Prostate gland (tissue), 2 donors: ENCODE results near the gene MATN1. TPM values are rescaled to one million over a fixed set of nuclear protein-coding genes. Genes with fewer than 3 reads are reported as not detected.

ENCODE experiments used
- DNase-seq: peaks from one replicate; pipeline ENCODE4 v3.0.0-alpha.2; 2019; ENCODE audit warnings: low spot score
- H3K27ac ChIP-seq, 2 donors: fragments of 200-600 bp; sonication (generic); 2 replicates each; pipeline ENCODE4 v1.5.1; 2017 to 2019
- H3K27me3 ChIP-seq: fragments of 200-600 bp; sonication (generic); replicated peaks from 2 replicates; pipeline ENCODE4 v1.5.1; 2019; ENCODE audit not compliant: insufficient read depth
- H3K36me3 ChIP-seq, 2 donors: fragments of 200-600 bp; sonication (generic); 1 replicate in 1 of 2; 2 replicates in 1 of 2; pipeline versions ENCODE4 v1.5.1 to v1.8.1; 2017 to 2019
- H3K4me1 ChIP-seq: fragments of 200-600 bp; sonication (generic); replicated peaks from 2 replicates; pipeline ENCODE4 v1.5.1; 2019
- H3K4me3 ChIP-seq, 2 donors: fragments of 200-600 bp; sonication (generic); 2 replicates each; pipeline ENCODE4 v1.5.1; 2017 to 2019
- H3K9me3 ChIP-seq: fragments of 200-600 bp; sonication (generic); 2 replicates; pipeline ENCODE4 v1.5.1; 2017
- POLR2A ChIP-seq: fragments of 450-650 bp; IDR thresholded peaks from one replicate; pipeline ENCODE4 v1.6.1; 2016; ENCODE audit warnings: antibody characterized with exemption, mild to moderate bottlenecking
- POLR2AphosphoS5 ChIP-seq: sonication (generic); formaldehyde crosslinking; IDR thresholded peaks from one replicate; pipeline ENCODE4 v1.6.1; 2017; ENCODE audit warnings: antibody characterized with exemption
- WGBS: methylation state at CpG from one replicate; pipeline ENCODE4 v1.1.5; 2018; 5-methylcytosine and 5-hydroxymethylcytosine counted together
- intact Hi-C: fragments of 100-400 bp; cut with DNase I; formaldehyde crosslinking; loops from one replicate; pipeline ENCODE4 v1.14.2; 2022
- total RNA-seq, 2 donors: library from RNA; depleted of rRNA; stranded (reverse); fragments of >200 nt; gene quantifications; one replicate each; pipeline ENCODE4 v1.1.0, GENCODE V29; 2016
- TF ChIP-seq, protein P1 (sequence below), 4 experiments: fragments of 200-600 bp in 2 of 4; fragments of 450-650 bp in 2 of 4; sonication (generic) in 2 of 4; IDR thresholded peaks; 1 replicate in 3 of 4; 2 replicates in 1 of 4; pipeline ENCODE4 v1.5.1; 2016 to 2019; ENCODE audit warnings: antibody characterized with exemption in 4 of 4, mild to moderate bottlenecking in 2 of 4, moderate library complexity in 2 of 4

MATN1 gene
- total RNA-seq, 2 donors from 2014 or later = 0.34 TPM; not detected in 1

DNA sequence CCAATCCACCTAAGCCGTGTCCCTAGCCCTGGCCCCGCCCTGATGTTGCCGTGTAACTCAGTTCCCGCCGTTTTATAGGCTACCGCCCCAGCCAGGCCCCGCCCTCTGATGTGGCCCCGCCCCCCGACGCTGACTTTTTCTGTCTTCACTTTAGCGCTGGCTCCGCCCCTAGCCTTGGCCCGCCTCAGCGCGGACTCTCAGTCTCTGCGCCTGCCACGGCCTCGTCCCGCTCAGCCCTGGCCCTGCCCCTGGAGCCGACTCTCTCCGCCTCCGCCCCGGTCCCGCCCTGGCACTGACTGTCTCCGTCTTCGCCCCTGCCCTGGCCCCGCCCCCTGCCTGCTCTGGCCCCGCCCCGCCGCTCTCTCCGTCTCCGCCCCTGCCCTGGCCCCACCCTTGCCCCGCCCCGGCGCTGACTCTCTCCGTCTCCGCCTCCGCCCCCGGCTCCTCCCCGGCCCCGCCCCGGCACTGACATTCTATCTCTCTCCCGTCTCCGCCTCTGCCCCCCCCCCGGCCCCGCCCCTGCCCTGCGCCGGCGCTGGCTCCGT is 5.2 kb downstream of the MATN1 start:
- Histone ChIP-seq H3K36me3 (no peaks in the 10 kb centered on the region), H3K9me3 (no peaks in the 10 kb centered on the region), H3K27me3 (no peaks in the 10 kb centered on the region), H3K27ac (peak overlapping the region; percentile 99 to 100), H3K4me3 (peak overlapping the region; percentile 17 to 18), H3K4me1 (peaks cover 6% of the 10 kb centered on the region)
- DNase-seq = peak; percentile 99
- WGBS = 2% methylated on average over 38 of the region's 50 CpGs
- intact Hi-C loops = loop anchor here (2.0 kb wide), 1 partner anchor 191 kb away; the partner anchor contains the start of gene SDC3
- TF ChIP-seq POLR2AphosphoS5 (peak; percentile 87), POLR2A (no peak)
- TF ChIP-seq, protein P1, sequence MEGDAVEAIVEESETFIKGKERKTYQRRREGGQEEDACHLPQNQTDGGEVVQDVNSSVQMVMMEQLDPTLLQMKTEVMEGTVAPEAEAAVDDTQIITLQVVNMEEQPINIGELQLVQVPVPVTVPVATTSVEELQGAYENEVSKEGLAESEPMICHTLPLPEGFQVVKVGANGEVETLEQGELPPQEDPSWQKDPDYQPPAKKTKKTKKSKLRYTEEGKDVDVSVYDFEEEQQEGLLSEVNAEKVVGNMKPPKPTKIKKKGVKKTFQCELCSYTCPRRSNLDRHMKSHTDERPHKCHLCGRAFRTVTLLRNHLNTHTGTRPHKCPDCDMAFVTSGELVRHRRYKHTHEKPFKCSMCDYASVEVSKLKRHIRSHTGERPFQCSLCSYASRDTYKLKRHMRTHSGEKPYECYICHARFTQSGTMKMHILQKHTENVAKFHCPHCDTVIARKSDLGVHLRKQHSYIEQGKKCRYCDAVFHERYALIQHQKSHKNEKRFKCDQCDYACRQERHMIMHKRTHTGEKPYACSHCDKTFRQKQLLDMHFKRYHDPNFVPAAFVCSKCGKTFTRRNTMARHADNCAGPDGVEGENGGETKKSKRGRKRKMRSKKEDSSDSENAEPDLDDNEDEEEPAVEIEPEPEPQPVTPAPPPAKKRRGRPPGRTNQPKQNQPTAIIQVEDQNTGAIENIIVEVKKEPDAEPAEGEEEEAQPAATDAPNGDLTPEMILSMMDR (IDR thresholded peaks at IDR 0.05) = no peak

DNA sequence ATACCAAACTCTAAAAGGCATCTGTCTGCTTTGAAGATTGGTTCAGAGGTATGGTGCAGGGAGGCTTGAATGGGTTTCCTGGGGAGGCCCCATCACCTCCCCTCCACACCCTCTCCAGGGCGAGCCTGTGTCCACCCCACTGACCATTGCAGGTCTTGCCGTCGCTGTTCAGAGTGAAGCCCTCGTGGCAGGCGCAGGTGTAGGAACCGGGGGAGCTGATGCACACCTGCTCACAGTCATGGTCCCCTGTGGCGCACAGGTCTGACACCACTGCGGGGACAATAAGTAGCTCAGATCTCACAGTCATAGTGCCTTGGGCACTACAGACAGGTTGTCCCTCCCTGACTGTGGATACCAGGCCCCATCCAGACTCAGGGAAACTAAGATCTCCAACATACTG is 6.7 kb downstream of the MATN1 start:
- H3K36me3 ChIP-seq = no peaks in the 10 kb centered on the region
- no peak overlapping the region for H3K27ac ChIP-seq
- no peak for DNase-seq
- TF ChIP-seq POLR2AphosphoS5 (no peak), POLR2A (no peak)
- TF ChIP-seq, protein P1 (IDR thresholded peaks at IDR 0.05) = no peak
- intact Hi-C loops = no loop called here
- H3K27me3 ChIP-seq = no peaks in the 10 kb centered on the region
- 95% methylated on average over 8 of the region's 8 CpGs for WGBS
- no peaks in the 10 kb centered on the region for H3K9me3 ChIP-seq
- peaks cover 6% of the 10 kb centered on the region for H3K4me1 ChIP-seq
- no peak overlapping the region for H3K4me3 ChIP-seq

DNA sequence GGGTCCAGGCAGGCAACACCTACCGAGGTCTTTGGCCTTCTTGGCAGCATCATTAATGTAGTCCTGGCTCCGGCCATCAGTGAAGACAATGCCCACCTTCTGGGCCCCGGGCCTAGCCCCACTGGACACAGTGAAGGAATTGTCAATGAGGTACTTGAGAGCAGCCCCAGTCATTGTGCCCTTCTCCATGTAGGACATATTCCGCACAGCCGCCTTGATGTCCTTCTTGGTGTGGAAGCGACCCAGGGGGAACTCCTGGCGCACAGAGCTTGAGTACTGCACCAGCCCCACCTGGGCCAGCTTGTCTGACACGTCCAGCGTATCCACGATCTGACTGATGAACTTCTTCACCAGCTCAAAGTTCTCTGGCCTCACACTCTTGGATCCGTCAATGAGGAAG is 7.5 kb downstream of the MATN1 start:
- DNase-seq = no peak
- peaks cover 6% of the 10 kb centered on the region for H3K4me1 ChIP-seq
- WGBS = 94% methylated on average over 11 of the region's 11 CpGs
- no peaks in the 10 kb centered on the region for H3K27me3 ChIP-seq
- intact Hi-C loops = no loop called here
- no peaks in the 10 kb centered on the region for H3K9me3 ChIP-seq
- TF ChIP-seq POLR2A (no peak), POLR2AphosphoS5 (no peak)
- TF ChIP-seq, protein P1 (IDR thresholded peaks at IDR 0.05) = no peak
- H3K4me3 ChIP-seq = no peak overlapping the region
- H3K27ac ChIP-seq = no peak overlapping the region
- H3K36me3 ChIP-seq = no peaks in the 10 kb centered on the region

DNA sequence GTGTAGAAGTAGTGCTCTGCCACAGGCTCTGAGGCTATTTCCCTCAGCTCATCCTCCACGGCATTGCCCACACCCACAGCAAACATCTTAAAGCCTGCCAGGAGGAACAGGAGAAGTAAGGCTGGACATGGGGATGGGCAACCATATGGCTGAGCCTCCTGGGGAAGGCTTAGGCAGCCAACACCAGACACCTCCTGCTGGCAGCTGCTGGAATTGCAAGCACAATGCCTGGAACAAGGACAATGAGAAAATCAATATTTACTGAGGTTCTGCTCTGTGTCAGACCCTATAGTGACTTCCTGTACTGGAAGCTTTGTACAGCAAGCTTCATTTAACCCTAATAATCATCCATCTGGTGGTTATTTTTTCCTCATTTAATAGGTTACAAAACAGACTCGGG is 8.2 kb downstream of the MATN1 start:
- Histone ChIP-seq H3K27ac (no peak overlapping the region), H3K4me1 (peaks cover 6% of the 10 kb centered on the region), H3K9me3 (no peaks in the 10 kb centered on the region), H3K27me3 (no peaks in the 10 kb centered on the region), H3K36me3 (no peaks in the 10 kb centered on the region), H3K4me3 (no peak overlapping the region)
- intact Hi-C loops = no loop called here
- 44% methylated on average over 2 of the region's 2 CpGs for WGBS
- no peak for DNase-seq
- TF ChIP-seq POLR2AphosphoS5 = no peak
- TF ChIP-seq, protein P1 (IDR thresholded peaks at IDR 0.05) = peak in 2 of 4 experiments; percentile 16 to 19

DNA sequence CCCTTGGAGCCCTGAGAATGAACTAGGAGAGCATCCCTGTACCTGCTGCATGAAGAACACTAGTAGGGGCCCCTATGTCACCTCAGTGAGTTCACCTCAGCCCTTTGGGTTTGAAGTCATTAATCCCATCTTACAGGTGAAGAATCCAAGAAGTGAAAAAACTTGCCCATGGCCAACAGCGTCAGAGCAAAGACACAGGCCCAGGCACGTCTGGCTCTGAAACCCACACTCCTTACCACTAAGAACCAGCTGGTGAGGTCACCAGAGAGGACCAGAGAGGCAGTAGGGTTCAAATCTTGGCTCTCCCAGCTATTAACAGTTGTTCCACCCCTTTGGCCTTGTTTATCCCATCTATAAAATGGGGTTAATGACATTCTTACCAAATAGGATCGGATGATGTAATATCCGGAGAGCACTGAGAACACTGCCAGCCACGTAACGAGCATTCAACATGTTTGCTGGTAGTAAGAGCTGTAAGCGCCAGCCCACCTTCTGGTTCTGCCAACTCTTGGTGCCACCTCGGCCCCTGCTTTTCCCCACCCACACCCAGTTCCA is 8.8 kb downstream of the MATN1 start:
- Histone ChIP-seq H3K27ac (no peak overlapping the region), H3K4me1 (peaks cover 5% of the 10 kb centered on the region), H3K27me3 (no peaks in the 10 kb centered on the region), H3K9me3 (no peaks in the 10 kb centered on the region), H3K36me3 (no peaks in the 10 kb centered on the region), H3K4me3 (no peak overlapping the region)
- DNase-seq = no peak
- TF ChIP-seq POLR2AphosphoS5 (no peak), POLR2A (no peak)
- TF ChIP-seq, protein P1 (IDR thresholded peaks at IDR 0.05) = no peak
- intact Hi-C loops = no loop called here
- WGBS = 87% methylated on average over 8 of the region's 8 CpGs
